MM.1S (cell line): ENCODE measurements around the gene SF3A2.

Source experiments
- CTCF ChIP-seq: fragments of 300-600 bp; sonication (generic); IDR thresholded peaks from 2 replicates; pipeline ENCODE4 v1.5.1; 2016; ENCODE audit warnings: antibody characterized with exemption, low read length, mixed read lengths
- EZH2 ChIP-seq: fragments of 300-600 bp; sonication (generic); optimal IDR thresholded peaks from 2 replicates; pipeline ENCODE3; 2017; ENCODE audit warnings: low read depth, mild to moderate bottlenecking, antibody characterized with exemption, low read length, mixed read lengths

DNA sequence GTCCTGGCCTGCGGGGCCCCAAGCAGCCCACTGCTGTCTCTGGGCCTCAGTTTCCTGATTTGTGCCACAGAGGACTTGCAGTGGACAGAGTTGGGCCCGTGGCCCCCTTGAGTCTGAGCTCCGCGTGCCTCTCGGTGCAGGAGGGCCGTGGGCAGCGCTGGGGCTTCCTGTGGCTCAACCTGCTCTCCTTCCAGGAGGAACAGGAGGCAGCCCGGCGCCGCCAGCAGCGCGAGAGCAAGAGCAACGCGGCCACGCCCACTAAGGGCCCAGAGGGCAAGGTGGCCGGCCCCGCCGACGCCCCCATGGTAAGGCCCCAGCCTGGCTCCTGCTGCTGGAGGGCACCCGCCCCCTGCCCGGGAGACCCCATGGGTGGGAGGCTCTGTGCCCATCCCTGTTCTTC, 26.4 kb upstream of the SF3A2 start:
- TF ChIP-seq CTCF (no peak), EZH2 (no peak)
